Peyer's patch (tissue), 4 donors: ENCODE data around the gene MYO18B.

Experiments
- POLR2A ChIP-seq, 2 donors: fragments of 450-650 bp; IDR thresholded peaks; one replicate each; pipeline ENCODE4 v1.5.1; 2017; ENCODE audit warnings: antibody characterized with exemption in 2 of 2, mild to moderate bottlenecking in 2 of 2, moderate library complexity in 2 of 2
- TF ChIP-seq, protein P1 (sequence below), 6 experiments: fragments of 450-650 bp in 4 of 6; fragments of 200-600 bp in 2 of 6; sonication (generic) in 1 of 6; IDR thresholded peaks; one replicate each; pipeline ENCODE4 v1.5.1; 2017 to 2019; ENCODE audit warnings: antibody characterized with exemption in 6 of 6, mild to moderate bottlenecking in 3 of 6, moderate library complexity in 1 of 6

DNA sequence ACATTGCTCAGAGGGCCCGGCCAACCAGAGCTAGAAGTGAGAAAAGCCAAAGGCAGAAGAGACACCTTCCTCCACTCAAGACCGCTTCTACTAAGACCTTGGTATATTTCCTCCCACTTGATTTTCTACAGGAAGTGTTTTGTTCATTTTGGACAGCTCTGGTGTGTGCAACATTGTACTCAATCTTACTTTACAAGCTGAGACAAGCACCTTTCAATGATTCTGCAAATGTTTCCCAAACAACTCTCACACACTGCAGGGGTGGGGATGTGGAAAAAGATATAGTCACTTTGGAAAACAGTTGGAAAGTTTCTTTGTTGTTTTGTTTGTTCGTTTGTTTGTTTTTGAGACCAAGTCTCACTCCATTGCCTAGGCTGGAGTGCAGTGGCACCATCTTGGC is 15.7 kb downstream of the MYO18B start:
- TF ChIP-seq, protein P1, sequence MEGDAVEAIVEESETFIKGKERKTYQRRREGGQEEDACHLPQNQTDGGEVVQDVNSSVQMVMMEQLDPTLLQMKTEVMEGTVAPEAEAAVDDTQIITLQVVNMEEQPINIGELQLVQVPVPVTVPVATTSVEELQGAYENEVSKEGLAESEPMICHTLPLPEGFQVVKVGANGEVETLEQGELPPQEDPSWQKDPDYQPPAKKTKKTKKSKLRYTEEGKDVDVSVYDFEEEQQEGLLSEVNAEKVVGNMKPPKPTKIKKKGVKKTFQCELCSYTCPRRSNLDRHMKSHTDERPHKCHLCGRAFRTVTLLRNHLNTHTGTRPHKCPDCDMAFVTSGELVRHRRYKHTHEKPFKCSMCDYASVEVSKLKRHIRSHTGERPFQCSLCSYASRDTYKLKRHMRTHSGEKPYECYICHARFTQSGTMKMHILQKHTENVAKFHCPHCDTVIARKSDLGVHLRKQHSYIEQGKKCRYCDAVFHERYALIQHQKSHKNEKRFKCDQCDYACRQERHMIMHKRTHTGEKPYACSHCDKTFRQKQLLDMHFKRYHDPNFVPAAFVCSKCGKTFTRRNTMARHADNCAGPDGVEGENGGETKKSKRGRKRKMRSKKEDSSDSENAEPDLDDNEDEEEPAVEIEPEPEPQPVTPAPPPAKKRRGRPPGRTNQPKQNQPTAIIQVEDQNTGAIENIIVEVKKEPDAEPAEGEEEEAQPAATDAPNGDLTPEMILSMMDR (IDR thresholded peaks at IDR 0.05): no peak
- no peak for TF ChIP-seq POLR2A (IDR thresholded peaks at IDR 0.05)
